Measurements from ENCODE around the gene MYF6.
"Not testable (repeated sequence)": the region's sequence is repeated elsewhere in the genome, so short reads cannot be mapped to it uniquely, and the experiment has no call there.

The MYF6 gene

GRCh38 chr12:80707126-80707829, at the start of gene MYF6:
Gene MYF6, plus strand, starts transcription at chr12:80707634. Its CDS starts 86 bp downstream, at chr12:80707720.
- DNase-seq: no peak

- no peak for DNase-seq
Measured at GRCh38 chr12:80659512-80660063, 47.8 kb upstream of the MYF6 start.

GRCh38 chr12:80662586-80662985, 44.8 kb upstream of the MYF6 start:
- no peak for DNase-seq

GRCh38 chr12:80670214-80670613, 37.2 kb upstream of the MYF6 start:
- no peak for DNase-seq

GRCh38 chr12:80676042-80676636, 31.3 kb upstream of the MYF6 start:
- not testable (repeated sequence) for DNase-seq

GRCh38 chr12:80676856-80677255, 30.6 kb upstream of the MYF6 start:
- DNase-seq: no peak

- no peak for DNase-seq
Measured at GRCh38 chr12:80677994-80678393, 29.4 kb upstream of the MYF6 start.

- DNase-seq: no peak
Measured at GRCh38 chr12:80679346-80680131, 27.9 kb upstream of the MYF6 start.

GRCh38 chr12:80681287-80681686, 26.1 kb upstream of the MYF6 start:
- DNase-seq: no peak

GRCh38 chr12:80681786-80682185, 25.6 kb upstream of the MYF6 start:
- DNase-seq: no peak

- no peak for DNase-seq
Measured at GRCh38 chr12:80684077-80684495, 23.3 kb upstream of the MYF6 start.

- no peak for DNase-seq
Measured at GRCh38 chr12:80690090-80690489, 17.3 kb upstream of the MYF6 start.

GRCh38 chr12:80690513-80690912, 16.9 kb upstream of the MYF6 start:
- DNase-seq: no peak

GRCh38 chr12:80692114-80692513, 15.3 kb upstream of the MYF6 start:
- no peak for DNase-seq

GRCh38 chr12:80697270-80697887, 10.1 kb upstream of the MYF6 start:
- DNase-seq: no peak

GRCh38 chr12:80698256-80698655, 9.2 kb upstream of the MYF6 start:
- no peak for DNase-seq

- DNase-seq: no peak
Measured at GRCh38 chr12:80698847-80699542, 8.4 kb upstream of the MYF6 start.

GRCh38 chr12:80700327-80700726, 7.1 kb upstream of the MYF6 start:
- DNase-seq: no peak

GRCh38 chr12:80701388-80701787, 6.0 kb upstream of the MYF6 start:
- no peak for DNase-seq

- DNase-seq: no peak
Measured at GRCh38 chr12:80702889-80703805, 4.3 kb upstream of the MYF6 start.

GRCh38 chr12:80704420-80704819, 3.0 kb upstream of the MYF6 start:
- no peak for DNase-seq
